ENCODE measurements around the gene ZER1.
A peak's percentile ranks its signal among the peaks of the same experiment; 100 is the strongest.
"Not testable (repeated sequence)": the region's sequence is repeated elsewhere in the genome, so short reads cannot be mapped to it uniquely, and the experiment has no call there.

The ZER1 gene

GRCh38 chr9:128786681-128787601 lies 15.2 kb upstream of the ZER1 start, which contains the start of gene TBC1D13:
TBC1D13 (plus strand) TSS chr9:128787253; CDS start chr9:128787354, 101 bp downstream.
- peak; percentile 87 to 93 for DNase-seq

GRCh38 chr9:128785427-128785826 lies 13.7 kb upstream of the ZER1 start:
- no peak for DNase-seq

GRCh38 chr9:128782669-128783068 lies 10.9 kb upstream of the ZER1 start:
- no peak for DNase-seq

- no peak for DNase-seq
Measured at GRCh38 chr9:128781187-128782070, 9.7 kb upstream of the ZER1 start.

- not testable (repeated sequence) for DNase-seq
Measured at GRCh38 chr9:128780093-128780492, 8.4 kb upstream of the ZER1 start.

GRCh38 chr9:128774804-128775203 lies 3.1 kb upstream of the ZER1 start:
- no peak for DNase-seq

- DNase-seq = no peak
Measured at GRCh38 chr9:128773049-128773448, 1.3 kb upstream of the ZER1 start.

- peak in 1 of 2 donors; percentile 23 for DNase-seq
Measured at GRCh38 chr9:128771094-128771721, 519 bp downstream of the ZER1 start.

GRCh38 chr9:128770286-128771030 lies 1.3 kb downstream of the ZER1 start:
- DNase-seq = no peak

- DNase-seq = no peak
Measured at GRCh38 chr9:128768606-128769005, 3.1 kb downstream of the ZER1 start.

- DNase-seq = no peak
Measured at GRCh38 chr9:128765499-128765898, 6.2 kb downstream of the ZER1 start.

GRCh38 chr9:128764361-128764760 lies 7.4 kb downstream of the ZER1 start:
- no peak for DNase-seq

GRCh38 chr9:128762671-128763449 lies 8.9 kb downstream of the ZER1 start:
- DNase-seq = no peak

- DNase-seq = no peak
Measured at GRCh38 chr9:128757602-128758001, 14.1 kb downstream of the ZER1 start.

GRCh38 chr9:128753627-128754026 lies 18.1 kb downstream of the ZER1 start:
- no peak for DNase-seq

GRCh38 chr9:128750926-128751595 lies 20.7 kb downstream of the ZER1 start:
- DNase-seq = no peak

- DNase-seq = no peak
Measured at GRCh38 chr9:128747241-128747640, 24.5 kb downstream of the ZER1 start.

- no peak for DNase-seq
Measured at GRCh38 chr9:128743421-128743820, 28.3 kb downstream of the ZER1 start.

- DNase-seq = no peak
Measured at GRCh38 chr9:128742401-128742800, 29.3 kb downstream of the ZER1 start.

- DNase-seq = no peak
Measured at GRCh38 chr9:128735373-128735772, 36.4 kb downstream of the ZER1 start.

GRCh38 chr9:128733256-128733655 lies 38.5 kb downstream of the ZER1 start:
- DNase-seq = peak; percentile 21 to 33

Measured in CD4-positive, alpha-beta T cell treated with Interferon alpha-2 for 1 hour (primary cell).